GM23248 (cell line): ENCODE results near the gene TIGD1. TPM values are rescaled to one million over a fixed set of nuclear protein-coding genes. Genes with fewer than 3 reads are reported as not detected.

Source experiments
- DNase-seq: peaks from one replicate; pipeline ENCODE4 v3.0.0-alpha.2; 2015
- H2AFZ ChIP-seq: fragments of 200-600 bp; sonication (generic); 2 replicates; pipeline ENCODE4 v1.6.1; 2016; ENCODE audit warnings: antibody characterized with exemption
- H3F3A ChIP-seq: fragments of 200-600 bp; sonication (generic); 2 replicates; pipeline ENCODE4 v1.6.1; 2016; ENCODE audit warnings: mild to moderate bottlenecking, antibody characterized with exemption, mixed run types; ENCODE audit not compliant: insufficient read depth
- H3K27ac ChIP-seq: fragments of 200-600 bp; sonication (generic); 2 replicates; pipeline ENCODE4 v1.5.1; 2016; ENCODE audit warnings: mild to moderate bottlenecking
- H3K27me3 ChIP-seq: fragments of 200-600 bp; sonication (generic); replicated peaks from 2 replicates; pipeline ENCODE4 v1.6.1; 2016; ENCODE audit warnings: mild to moderate bottlenecking; ENCODE audit not compliant: insufficient read depth
- H3K36me3 ChIP-seq: fragments of 200-600 bp; sonication (generic); 2 replicates; pipeline ENCODE4 v1.6.1; 2016; ENCODE audit warnings: low read depth, mild to moderate bottlenecking
- H3K4me1 ChIP-seq: fragments of 200-600 bp; sonication (generic); 2 replicates; pipeline ENCODE4 v1.6.1; 2016; ENCODE audit warnings: mild to moderate bottlenecking; ENCODE audit not compliant: insufficient read depth
- H3K4me2 ChIP-seq: fragments of 200-600 bp; sonication (generic); one replicate; pipeline ENCODE4 v1.6.1; 2016; ENCODE audit warnings: mild to moderate bottlenecking; ENCODE audit not compliant: unreplicated experiment
- H3K4me3 ChIP-seq: fragments of 200-600 bp; sonication (generic); 2 replicates; pipeline ENCODE4 v1.5.1; 2016; ENCODE audit warnings: mild to moderate bottlenecking
- H3K79me2 ChIP-seq: fragments of 200-600 bp; sonication (generic); 2 replicates; pipeline ENCODE4 v1.6.1; 2016; ENCODE audit warnings: mild to moderate bottlenecking; ENCODE audit not compliant: insufficient read depth
- H3K9ac ChIP-seq: fragments of 200-600 bp; sonication (generic); 2 replicates; pipeline ENCODE4 v1.6.1; 2016; ENCODE audit warnings: mild to moderate bottlenecking
- H3K9me2 ChIP-seq: fragments of 200-600 bp; sonication (generic); 2 replicates; pipeline ENCODE4 v1.6.1; 2016; ENCODE audit warnings: mixed run types, mild to moderate bottlenecking, moderate library complexity; ENCODE audit not compliant: insufficient read depth
- H3K9me3 ChIP-seq: fragments of 200-600 bp; sonication (generic); one replicate; pipeline ENCODE4 v1.6.1; 2017; ENCODE audit warnings: low read depth
- H4K20me1 ChIP-seq: fragments of 200-600 bp; sonication (generic); 2 replicates; pipeline ENCODE4 v1.6.0; 2016; ENCODE audit not compliant: insufficient read depth
- EZH2 ChIP-seq: fragments of 200-600 bp; sonication (generic); IDR thresholded peaks from 2 replicates; pipeline ENCODE4 v1.6.1; 2018; ENCODE audit warnings: antibody characterized with exemption, mild to moderate bottlenecking; ENCODE audit not compliant: insufficient read depth, poor library complexity, severe bottlenecking
- EZH2phosphoT487 ChIP-seq: fragments of 200-600 bp; sonication (generic); IDR thresholded peaks from 2 replicates; pipeline ENCODE4 v1.6.1; 2018; ENCODE audit warnings: antibody characterized with exemption, moderate library complexity, mild to moderate bottlenecking, low read depth; ENCODE audit not compliant: insufficient read depth
- WGBS, 2 experiments: methylation state at CpG; one replicate each; pipeline ENCODE4 v1.1.6; 2015 to 2017; ENCODE audit warnings: low lambda C conversion rate in 2 of 2, low coverage in 1 of 2; ENCODE audit errors: missing lambda C conversion rate in 2 of 2; 5-methylcytosine and 5-hydroxymethylcytosine counted together
- in situ Hi-C: fragments of 300-500 bp; cut with MboI; formaldehyde crosslinking; loops from 2 replicates; pipeline ENCODE4 v1.15.0; 2020
- polyA plus RNA-seq: library from polyadenylated mRNA; unstranded; fragments of >200 nt; fragmentation: Nextera tagmentation; extraction: Ambion mirVana; gene quantifications from 2 replicates; pipeline ENCODE4 v1.2.1, GENCODE V29; 2016
- total RNA-seq: library from RNA; depleted of rRNA; stranded (reverse); fragments of >200 nt; shearing (Covaris generic); gene quantifications from 2 replicates; pipeline ENCODE4 v1.2.3, GENCODE V29; 2014; rRNA removed

The TIGD1 gene
- total RNA-seq (2.0 and 4.3 TPM in 2 replicates), polyA plus RNA-seq (3.2 and 3.6 TPM in 2 replicates)

- H3K9me3 ChIP-seq: no peaks in the 10 kb centered on the region
- peaks cover 7% of the 10 kb centered on the region for H3K4me1 ChIP-seq
- DNase-seq: peak; percentile 97
- H3K27ac ChIP-seq: peak within 1 kb of the TSS; percentile 100
- H3F3A ChIP-seq: 0 out of 2 replicates have a peak, but pooled peaks cover 9% of the 10 kb centered on the region
- H3K9ac ChIP-seq: peak within 1 kb of the TSS; percentile 100
- 1% methylated on average over 41 to 52 of the region's 81 CpGs for WGBS, 2 experiments
- H4K20me1 ChIP-seq: peaks cover 5% of the 10 kb centered on the region
- TF ChIP-seq EZH2phosphoT487 (no peak), EZH2 (no peak)
- peaks cover 90% of the 10 kb centered on the region for H3K79me2 ChIP-seq
- in situ Hi-C loops: no loop called here
- H3K9me2 ChIP-seq: no peaks in the 10 kb centered on the region
- H3K4me3 ChIP-seq: peak within 1 kb of the TSS; percentile 89
- H3K36me3 ChIP-seq: peaks cover 13% of the 10 kb centered on the region
- peak within 1 kb of the TSS; percentile 87 for H2AFZ ChIP-seq
- H3K27me3 ChIP-seq: no peaks in the 10 kb centered on the region
- H3K4me2 ChIP-seq: peak within 1 kb of the TSS; percentile 94
Observed at GRCh38 chr2:232550354-232551249, at the start of gene TIGD1, which contains the start of gene EIF4E2. Gene TIGD1, minus strand, starts transcription at chr2:232550557. Its CDS starts 675 bp downstream, at chr2:232549882. Gene EIF4E2, plus strand, starts transcription at chr2:232550689. Its CDS starts 36 bp downstream, at chr2:232550725.

- Histone ChIP-seq H3K27ac (no peak overlapping the region), H4K20me1 (no peaks in the 10 kb centered on the region), H3K4me1 (peaks cover 3% of the 10 kb centered on the region), H3K4me2 (no peak overlapping the region), H3K4me3 (no peak overlapping the region), H3K9me2 (no peaks in the 10 kb centered on the region), H3K9ac (no peak overlapping the region), H3K27me3 (no peaks in the 10 kb centered on the region), H3K79me2 (no peaks in the 10 kb centered on the region), H3F3A (no peaks in the 10 kb centered on the region), H3K36me3 (no peaks in the 10 kb centered on the region), H3K9me3 (no peaks in the 10 kb centered on the region), H2AFZ (no peak overlapping the region)
- TF ChIP-seq EZH2phosphoT487: no peak
- no peak for TF ChIP-seq EZH2
- DNase-seq: no peak
- WGBS, 2 experiments: 56 to 67% methylated on average over 4 of the region's 4 CpGs
- in situ Hi-C loops: no loop called here
Observed at GRCh38 chr2:232598293-232598692, 47.9 kb upstream of the TIGD1 start.

DNA sequence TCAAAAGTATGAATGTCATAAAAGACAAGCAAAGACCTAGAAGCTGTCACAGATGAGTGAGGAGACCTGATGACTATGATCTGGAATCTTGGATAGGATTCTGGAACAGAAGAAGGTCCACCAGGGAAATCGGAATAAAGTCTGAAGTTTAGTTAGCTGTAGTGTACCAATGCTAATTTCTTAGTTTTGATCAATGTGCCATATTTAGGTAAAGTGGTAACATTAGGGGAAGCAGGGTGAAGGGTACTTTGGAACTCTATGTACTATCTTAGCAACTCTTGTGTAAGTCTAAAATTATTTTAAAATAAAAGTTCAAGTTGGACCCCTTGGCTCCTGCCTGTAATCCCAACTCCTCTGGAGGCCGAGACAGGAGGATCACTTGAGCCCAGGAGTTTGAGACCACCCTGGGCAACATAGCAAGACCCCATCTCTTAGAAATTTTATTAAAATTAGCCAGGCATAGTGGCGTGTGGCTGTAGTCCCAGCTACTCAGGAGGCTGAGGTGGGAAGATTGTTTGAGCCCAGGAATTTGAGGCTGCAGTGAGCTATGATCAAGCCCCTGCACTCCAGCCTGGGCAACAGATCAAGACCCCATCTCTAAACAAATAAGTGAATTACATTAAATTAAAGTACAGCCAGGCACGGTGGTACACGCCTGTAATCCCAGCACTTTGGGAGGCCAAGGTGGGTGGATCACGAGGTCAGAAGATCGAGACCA, 47.2 kb upstream of the TIGD1 start:
- Histone ChIP-seq H3K4me3 (no peak overlapping the region), H3K27ac (no peak overlapping the region), H3K9ac (no peak overlapping the region), H3K9me2 (no peaks in the 10 kb centered on the region), H3K27me3 (no peaks in the 10 kb centered on the region), H3K4me2 (no peak overlapping the region), H3K36me3 (no peaks in the 10 kb centered on the region), H2AFZ (no peak overlapping the region), H3K79me2 (no peaks in the 10 kb centered on the region), H3F3A (peaks cover 4% of the 10 kb centered on the region), H4K20me1 (no peaks in the 10 kb centered on the region), H3K9me3 (no peaks in the 10 kb centered on the region), H3K4me1 (peaks cover 10% of the 10 kb centered on the region)
- TF ChIP-seq EZH2phosphoT487 (no peak), EZH2 (no peak)
- in situ Hi-C loops: no loop called here
- DNase-seq: no peak
- WGBS, 2 experiments: 79 to 88% methylated on average over 7 of the region's 7 CpGs

DNA sequence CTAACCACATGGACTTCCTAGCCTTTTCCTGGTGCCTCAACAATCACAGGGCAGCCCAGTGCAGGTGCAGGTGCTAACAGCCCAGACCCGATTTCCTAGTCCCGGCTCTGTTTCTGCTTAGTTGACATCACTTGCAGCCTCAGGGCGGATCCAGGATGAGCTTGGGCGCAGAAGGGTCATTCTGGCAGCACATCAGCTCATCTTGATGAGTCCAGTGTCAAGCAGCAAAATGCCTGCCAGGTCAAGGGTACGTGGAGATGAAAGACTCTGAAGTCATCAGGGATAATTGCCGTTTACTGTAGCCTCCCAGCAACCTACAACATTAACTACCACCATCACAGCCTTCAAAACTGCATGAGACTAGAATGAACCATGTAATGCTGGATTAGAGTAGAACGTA, 43.6 kb upstream of the TIGD1 start:
- Histone ChIP-seq H3K9me2 (no peaks in the 10 kb centered on the region), H3K4me2 (no peak overlapping the region), H3K9me3 (no peaks in the 10 kb centered on the region), H3K27ac (no peak overlapping the region), H3K4me1 (peaks cover 18% of the 10 kb centered on the region), H4K20me1 (no peaks in the 10 kb centered on the region), H3K36me3 (no peaks in the 10 kb centered on the region), H3F3A (peaks cover 12% of the 10 kb centered on the region), H3K4me3 (no peak overlapping the region), H2AFZ (no peak overlapping the region), H3K27me3 (no peaks in the 10 kb centered on the region), H3K79me2 (no peaks in the 10 kb centered on the region), H3K9ac (no peak overlapping the region)
- in situ Hi-C loops: no loop called here
- no peak for TF ChIP-seq EZH2
- TF ChIP-seq EZH2phosphoT487: no peak
- WGBS, 2 experiments: 92 to 93% methylated on average over 7 of the region's 7 CpGs
- no peak for DNase-seq
